Endothelial cell of umbilical vein (primary cell): ENCODE results near the gene TREML4. TPM values are rescaled to one million over a fixed set of nuclear protein-coding genes. Genes with fewer than 3 reads are reported as not detected.

Source experiments
- BruUV-seq: library from RNA; stranded (reverse); fragments of 400-500 nt; replicated peaks from 2 replicates; lab custom pipeline; 2021; lab: Mats Ljungman, UMichigan
- CTCF ChIA-PET: fragments of 300-600, 350-600 bp; sonication (Branson Sonifier 250); formaldehyde crosslinking; loops from one replicate; lab custom pipeline; 2021; ENCODE audit warnings: antibody characterized with exemption, inconsistent platforms; lab: Charles Lee
- POLR2A ChIA-PET: fragments of 300-600, 350-600 bp; sonication (Branson Sonifier 250); formaldehyde crosslinking; loops from one replicate; lab custom pipeline; 2021; ENCODE audit warnings: antibody characterized with exemption, inconsistent platforms; lab: Charles Lee
- DNase-seq: peaks from one replicate; pipeline ENCODE4 v3.0.0-alpha.2; 2011; ENCODE audit warnings: low read depth, low spot score
- FAIRE-seq: peaks from 2 replicates; lab custom pipeline; 2011; peaks lifted over from hg19 to GRCh38; lab: Jason Lieb, UNC
- H2AFZ ChIP-seq: 2 replicates; pipeline ENCODE4 v1.6.0; 2012; ENCODE audit warnings: low read depth, low read length, control low read depth, inconsistent platforms
- H3K27ac ChIP-seq: 2 replicates; pipeline ENCODE4 v1.5.1; 2011; ENCODE audit warnings: low read depth, mild to moderate bottlenecking, control low read depth, low read length, moderate library complexity; ENCODE audit not compliant: insufficient read depth
- H3K27me3 ChIP-seq, 2 experiments: 2 replicates each; pipeline versions ENCODE4 v1.6.0 to v1.6.1; 2011; ENCODE audit warnings: low read length in 2 of 2, mixed read lengths in 1 of 2; ENCODE audit not compliant: control insufficient read depth in 2 of 2, insufficient read depth in 2 of 2
- H3K36me3 ChIP-seq, 2 experiments: 2 replicates in 1 of 2; 3 replicates in 1 of 2; pipeline ENCODE4 v1.5.1; 2011; ENCODE audit warnings: low read length in 2 of 2, mild to moderate bottlenecking in 1 of 2, moderate library complexity in 1 of 2; ENCODE audit not compliant: control insufficient read depth in 2 of 2, insufficient read depth in 2 of 2; ENCODE audit errors: extremely low read depth in 1 of 2
- H3K4me1 ChIP-seq: 3 replicates; pipeline ENCODE4 v1.5.1; 2011; ENCODE audit warnings: mild to moderate bottlenecking, low read length; ENCODE audit not compliant: control insufficient read depth, insufficient read depth; ENCODE audit errors: extremely low read depth
- H3K4me2 ChIP-seq: 2 replicates; pipeline ENCODE4 v1.6.1; 2011; ENCODE audit warnings: low read length, control low read depth, mixed read lengths; ENCODE audit not compliant: insufficient read depth
- H3K4me3 ChIP-seq, 3 experiments: fragments of 200-600 bp in 1 of 3; sonication (generic), shearing (Covaris generic) in 1 of 3; replicated peaks in 1 of 3; 2 replicates each; pipeline ENCODE4 v1.5.1; 2011 to 2016; ENCODE audit warnings: control low read depth in 3 of 3, low read length in 3 of 3, mild to moderate bottlenecking in 2 of 3, inconsistent platforms in 1 of 3, low read depth in 1 of 3, moderate library complexity in 1 of 3; ENCODE audit not compliant: insufficient read depth in 1 of 3
- H3K79me2 ChIP-seq: 2 replicates; pipeline ENCODE4 v1.6.0; 2012; ENCODE audit warnings: low read length, inconsistent platforms; ENCODE audit not compliant: control insufficient read depth, insufficient read depth
- H3K9ac ChIP-seq: replicated peaks from 2 replicates; pipeline ENCODE3; 2011; ENCODE audit warnings: low read length, control low read depth; ENCODE audit not compliant: insufficient read depth; ENCODE audit errors: extremely low read depth
- H3K9me1 ChIP-seq: replicated peaks from 3 replicates; pipeline ENCODE4 v1.6.0; 2011; ENCODE audit warnings: mild to moderate bottlenecking, low read length; ENCODE audit not compliant: control insufficient read depth, insufficient read depth; ENCODE audit errors: extremely low read depth
- H3K9me3 ChIP-seq: replicated peaks from 2 replicates; pipeline ENCODE4 v1.5.1; 2012; ENCODE audit warnings: low read length, inconsistent platforms; ENCODE audit not compliant: control insufficient read depth, insufficient read depth
- H4K20me1 ChIP-seq: replicated peaks from 2 replicates; pipeline ENCODE3; 2011; ENCODE audit warnings: mild to moderate bottlenecking, low read length; ENCODE audit not compliant: control insufficient read depth, insufficient read depth; ENCODE audit errors: extremely low read depth
- CTCF ChIP-seq, 2 donors: IDR thresholded peaks; 1 replicate in 1 of 2; 2 replicates in 1 of 2; pipeline ENCODE4 v1.5.1; 2011; ENCODE audit warnings: low read length in 2 of 2, mild to moderate bottlenecking in 2 of 2, moderate library complexity in 2 of 2, control low read depth in 1 of 2, inconsistent platforms in 1 of 2, low read depth in 1 of 2; ENCODE audit not compliant: insufficient read depth in 1 of 2; ENCODE audit errors: extremely low read depth in 1 of 2
- EZH2 ChIP-seq: IDR thresholded peaks from 2 replicates; pipeline ENCODE4 v1.6.1; 2012; ENCODE audit warnings: borderline replicate concordance, low read depth, mild to moderate bottlenecking, moderate library complexity, low read length, inconsistent platforms; ENCODE audit not compliant: severe bottlenecking
- FOS ChIP-seq: IDR thresholded peaks from 2 replicates; pipeline ENCODE4 v1.6.1; 2011; ENCODE audit warnings: mild to moderate bottlenecking, low read length, moderate library complexity, borderline replicate concordance; ENCODE audit not compliant: insufficient read depth
- GATA2 ChIP-seq: IDR thresholded peaks from 2 replicates; pipeline ENCODE4 v1.7.0; 2011; ENCODE audit warnings: low read depth, mild to moderate bottlenecking, moderate library complexity, mixed read lengths, low read length; ENCODE audit not compliant: insufficient read length, insufficient read depth
- JUN ChIP-seq: IDR thresholded peaks from 2 replicates; pipeline ENCODE4 v1.6.1; 2011; ENCODE audit warnings: borderline replicate concordance, low read depth; ENCODE audit not compliant: insufficient read length, insufficient read depth
- MAX ChIP-seq: IDR thresholded peaks from 2 replicates; pipeline ENCODE4 v1.6.1; 2011; ENCODE audit not compliant: insufficient read depth, insufficient read length
- MYC ChIP-seq: IDR thresholded peaks from one replicate; pipeline ENCODE4 v1.6.1; 2011; ENCODE audit warnings: mild to moderate bottlenecking, low read depth, low read length
- POLR2A ChIP-seq: IDR thresholded peaks from 2 replicates; pipeline ENCODE4 v1.6.1; 2012; ENCODE audit warnings: low read depth, mild to moderate bottlenecking, control low read depth, low read length
- POLR2AphosphoS5 ChIP-seq: IDR thresholded peaks from 2 replicates; pipeline ENCODE4 v1.6.1; 2012; ENCODE audit warnings: low read depth, mild to moderate bottlenecking, control low read depth, low read length, moderate library complexity; ENCODE audit not compliant: insufficient read depth
- dilution Hi-C: fragments of 300-500 bp; cut with MboI; formaldehyde crosslinking; loops from one replicate; pipeline ENCODE4 v1.15.0; 2019; ENCODE audit warnings: low sequenced_read_pairs; ENCODE audit not compliant: extremely low pct_ligation_motif_present
- intact Hi-C: fragments of 100-400 bp; cut with micrococcal nuclease; formaldehyde crosslinking; loops from one replicate; pipeline ENCODE4 v1.10.0; 2022
- polyA plus RNA-seq, 4 experiments: library from polyadenylated mRNA; depleted of rRNA in 3 of 4; stranded (reverse) in 3 of 4; unstranded in 1 of 4; fragments of >200 nt; gene quantifications; 2 replicates each; pipeline versions ENCODE4 v1.2.1 to v1.2.3, GENCODE V29; 2011 to 2012; ENCODE audit warnings: missing spikeins in 1 of 4
- total RNA-seq: library from RNA; stranded (reverse); gene quantifications from 2 replicates; pipeline ENCODE4 v1.2.3, GENCODE V29; 2021

The TREML4 gene
- total and polyA plus RNA-seq, 2 donors (not counting 3 experiments of a cell fraction or from before 2014, with no cell fraction given) = not detected

DNA sequence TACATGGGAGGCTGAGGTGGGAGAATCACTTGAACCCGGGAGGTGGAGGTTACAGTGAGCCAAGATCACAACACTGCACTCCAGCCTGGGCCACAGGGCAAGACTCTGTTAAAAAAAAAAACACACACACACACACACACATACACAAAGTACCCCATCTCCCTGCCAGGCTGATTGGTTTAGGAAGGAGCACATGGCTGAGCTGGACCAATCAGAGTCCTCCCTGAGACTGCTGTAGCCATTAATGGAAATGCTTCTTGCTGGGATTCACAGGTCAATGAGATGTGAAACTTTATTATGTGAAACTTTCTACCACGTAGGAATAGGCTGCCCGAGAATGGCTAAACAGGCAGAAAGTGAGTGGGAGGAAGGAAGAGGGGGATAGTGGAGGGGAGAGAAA lies 55.5 kb downstream of the TREML4 start:
- no peak overlapping the region for H3K4me3 ChIP-seq
- no peaks in the 10 kb centered on the region for H3K79me2 ChIP-seq
- H3K9me3 ChIP-seq = no peaks in the 10 kb centered on the region
- no peak overlapping the region for H3K27ac ChIP-seq
- dilution Hi-C loops = no loop called here
- no peak for FAIRE-seq
- no peak overlapping the region for H3K9ac ChIP-seq
- POLR2A ChIA-PET = no interaction called here
- H3K36me3 ChIP-seq = no peaks in the 10 kb centered on the region
- intact Hi-C loops = no loop called here
- no peak overlapping the region for H3K4me2 ChIP-seq
- DNase-seq = no peak
- no peaks in the 10 kb centered on the region for H3K9me1 ChIP-seq
- no peaks in the 10 kb centered on the region for H3K4me1 ChIP-seq
- no TSS peak for BruUV-seq
- H3K27me3 ChIP-seq = peaks cover 2 to 4% of the 10 kb centered on the region in 2 experiments
- TF ChIP-seq POLR2AphosphoS5 (no peak), GATA2 (no peak), CTCF (IDR thresholded peaks at IDR 0.05; ENCODE audit: extremely low read depth in 1 of 2, insufficient read depth in 1 of 2, low read depth in 1 of 2, low read length in 2 of 2) (no peak), MYC (no peak), POLR2A (no peak)
- CTCF ChIA-PET = no interaction called here
- no peak overlapping the region for H2AFZ ChIP-seq
- no peaks in the 10 kb centered on the region for H4K20me1 ChIP-seq

GRCh38 chr6:41284726-41285125 lies 56.6 kb downstream of the TREML4 start:
- Histone ChIP-seq H3K27ac (no peak overlapping the region), H3K9me3 (no peaks in the 10 kb centered on the region), H3K27me3 (peaks cover 2 to 5% of the 10 kb centered on the region in 2 experiments), H3K4me3 (no peak overlapping the region), H3K4me2 (no peak overlapping the region), H3K79me2 (no peaks in the 10 kb centered on the region), H4K20me1 (no peaks in the 10 kb centered on the region), H3K9me1 (no peaks in the 10 kb centered on the region), H3K9ac (no peak overlapping the region), H2AFZ (no peak overlapping the region), H3K4me1 (no peaks in the 10 kb centered on the region), H3K36me3 (no peaks in the 10 kb centered on the region)
- no peak for DNase-seq
- TF ChIP-seq JUN = no peak
- TF ChIP-seq GATA2 = no peak
- TF ChIP-seq POLR2A = no peak
- no peak for TF ChIP-seq MYC
- no peak for TF ChIP-seq MAX
- no peak for TF ChIP-seq CTCF (IDR thresholded peaks at IDR 0.05; ENCODE audit: extremely low read depth in 1 of 2, insufficient read depth in 1 of 2, low read depth in 1 of 2, low read length in 2 of 2)
- no peak for TF ChIP-seq POLR2AphosphoS5
- no peak for TF ChIP-seq EZH2
- no peak for TF ChIP-seq FOS
- intact Hi-C loops (no loop called here), dilution Hi-C loops (no loop called here)
- BruUV-seq = no TSS peak
- ChIA-PET CTCF (no interaction called here), POLR2A (no interaction called here)
- no peak for FAIRE-seq
